ENCODE data around the gene DNAH17.

The DNAH17 gene

DNA sequence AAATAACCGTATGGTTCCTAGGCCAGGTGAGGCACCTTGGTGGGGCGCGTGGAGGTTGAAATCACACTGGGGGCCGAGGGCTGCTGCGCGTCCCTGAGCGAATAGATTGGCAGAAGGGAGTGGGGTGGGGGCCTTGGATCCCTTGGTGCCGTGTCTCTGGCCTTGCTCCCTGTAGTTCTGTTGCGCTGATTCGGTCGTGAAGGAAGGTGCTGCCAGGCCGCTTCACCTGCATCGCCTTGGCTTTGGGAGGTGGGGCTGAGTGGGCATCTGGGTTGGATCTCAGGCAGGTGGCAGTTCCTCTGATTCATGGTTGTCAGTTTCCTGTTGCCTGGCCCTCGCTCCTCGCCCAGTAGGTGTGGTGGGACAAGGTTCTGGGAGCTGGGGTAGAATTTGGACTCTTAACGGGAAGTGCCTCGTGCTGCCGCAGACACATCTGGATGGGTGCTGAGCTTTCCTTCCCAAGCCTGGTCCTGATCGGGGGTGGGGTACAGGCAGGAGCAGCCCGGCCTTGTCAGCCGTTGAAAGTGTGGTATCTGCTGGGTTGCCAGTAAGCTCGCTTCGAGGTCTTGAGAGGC, 168.6 kb downstream of the DNAH17 start:
- DNase-seq: no peak

DNA sequence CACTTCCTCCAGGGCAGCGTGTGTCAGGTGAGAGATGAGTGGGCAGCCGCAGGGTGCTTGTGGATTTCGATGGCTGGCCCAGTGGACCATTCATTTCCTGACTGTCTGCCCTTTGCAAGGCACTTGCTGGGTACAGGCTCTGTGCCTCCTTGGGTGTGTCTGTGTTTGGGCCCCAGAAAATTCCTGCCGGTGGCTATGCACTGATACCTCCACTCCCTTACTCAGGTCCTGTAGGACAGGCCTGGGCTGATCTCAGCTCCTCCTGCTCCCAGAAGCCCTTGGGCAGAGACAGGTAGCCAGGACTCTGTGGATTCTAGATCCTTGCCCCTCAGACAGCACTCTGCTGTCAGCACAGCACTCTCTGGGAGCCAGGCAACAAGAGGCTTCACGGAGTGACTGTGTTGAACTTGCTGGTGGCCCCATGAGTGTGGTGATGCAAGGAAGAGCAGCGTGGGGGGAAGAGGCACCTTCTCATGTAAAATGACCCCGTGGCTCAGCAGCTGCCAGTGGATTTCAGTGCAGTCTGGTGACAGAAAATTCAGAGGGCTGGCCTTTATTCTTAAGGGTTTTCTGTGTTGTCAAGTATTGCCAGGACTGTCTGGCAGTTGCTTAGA, 169.7 kb downstream of the DNAH17 start:
- DNase-seq: no peak

DNA sequence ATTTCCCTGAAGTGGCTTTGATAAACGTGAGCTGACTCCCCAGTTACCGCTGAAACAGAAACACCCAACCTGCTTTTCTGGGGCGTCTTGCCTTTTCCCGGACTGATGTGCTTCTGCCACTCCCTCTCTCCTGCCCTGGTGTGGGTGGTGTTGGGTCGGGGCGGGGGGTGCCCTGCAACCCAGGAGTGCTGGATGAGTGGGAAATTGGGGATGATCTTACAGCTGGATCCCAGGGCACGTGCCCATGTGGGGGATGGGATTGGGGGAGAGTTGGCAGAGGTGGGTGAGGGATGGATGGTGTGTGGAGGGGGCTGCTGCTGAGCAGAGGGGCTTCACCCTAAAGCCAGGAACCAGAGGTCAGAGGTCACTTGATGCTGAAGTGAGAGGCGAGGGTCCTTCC, 170.3 kb downstream of the DNAH17 start:
- DNase-seq: no peak

DNA sequence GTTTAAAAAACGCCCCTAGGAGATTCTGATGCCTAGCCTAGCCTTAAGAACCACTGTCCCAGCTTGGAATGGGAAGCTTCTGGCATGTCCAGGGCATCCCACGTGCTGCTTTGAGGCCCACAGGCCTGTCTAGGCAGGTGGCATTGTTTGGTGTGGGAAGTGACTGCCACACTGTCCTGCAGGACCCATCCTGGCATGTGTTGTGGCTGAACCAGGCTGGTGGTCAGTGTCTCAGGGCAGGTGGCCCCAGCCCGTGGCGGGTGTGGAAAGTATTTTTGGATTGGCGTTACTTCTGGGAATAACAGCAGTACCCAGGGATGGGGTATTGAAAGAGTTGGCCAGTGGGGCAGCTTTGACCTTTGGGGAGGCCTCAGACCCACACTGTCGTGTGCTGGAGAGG, 170.8 kb downstream of the DNAH17 start:
- DNase-seq: no peak

DNA sequence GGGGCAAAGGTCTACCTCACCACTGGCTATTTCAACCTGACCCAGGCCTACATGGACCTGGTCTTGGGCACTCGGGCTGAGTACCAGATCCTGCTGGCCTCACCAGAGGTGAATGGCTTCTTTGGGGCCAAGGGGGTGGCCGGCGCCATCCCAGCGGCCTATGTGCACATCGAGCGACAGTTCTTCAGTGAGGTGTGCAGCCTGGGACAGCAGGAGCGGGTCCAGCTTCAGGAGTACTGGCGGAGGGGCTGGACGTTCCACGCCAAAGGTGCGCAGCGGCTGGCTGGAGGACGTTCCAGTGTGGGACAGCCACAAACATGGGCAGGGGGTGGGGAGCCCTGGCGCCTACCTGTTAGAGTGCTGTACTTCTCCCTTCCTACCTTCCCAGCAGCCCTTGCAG, 173.4 kb downstream of the DNAH17 start:
- DNase-seq: no peak

DNA sequence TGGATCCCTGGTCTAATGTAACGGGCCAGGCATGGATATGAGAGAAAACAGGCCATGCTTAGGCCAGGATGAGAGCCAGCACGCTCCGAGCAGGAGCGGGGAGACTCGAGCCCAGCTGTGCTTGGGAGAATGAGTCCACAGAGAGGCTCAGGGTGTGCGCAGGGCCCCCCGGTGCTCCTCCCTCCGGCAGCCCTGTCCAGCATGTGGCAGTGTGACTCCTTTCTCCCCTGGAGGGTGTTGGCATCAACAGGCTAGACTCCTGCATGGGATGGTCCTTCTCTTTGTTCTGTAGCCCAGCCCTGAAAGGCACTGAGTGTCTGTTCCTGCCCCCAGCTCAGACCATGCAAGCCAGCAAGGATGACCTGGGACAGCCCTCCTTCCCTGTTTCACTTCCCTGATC, 175.3 kb downstream of the DNAH17 start:
- no peak for DNase-seq

DNA sequence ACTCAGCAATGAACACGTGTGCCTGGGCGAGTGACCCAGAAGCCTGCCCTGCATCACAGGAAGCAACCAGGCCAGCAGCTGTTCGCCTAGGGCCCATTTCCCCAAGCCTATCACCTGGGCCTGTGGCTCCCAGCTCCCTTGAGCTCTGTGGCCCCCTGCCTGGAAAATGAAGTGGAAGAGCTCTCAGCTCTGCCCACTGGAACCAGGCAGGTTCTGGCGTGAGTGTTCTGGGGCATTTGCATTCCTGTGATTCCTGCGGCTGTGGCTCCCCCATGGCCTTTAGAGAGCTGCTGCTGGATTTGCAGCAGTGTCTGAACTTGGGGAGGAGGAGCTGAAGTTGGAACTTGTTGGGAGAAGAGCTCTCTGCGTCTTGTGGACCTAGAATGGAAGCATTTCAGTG, 175.9 kb downstream of the DNAH17 start:
- DNase-seq: no peak

DNA sequence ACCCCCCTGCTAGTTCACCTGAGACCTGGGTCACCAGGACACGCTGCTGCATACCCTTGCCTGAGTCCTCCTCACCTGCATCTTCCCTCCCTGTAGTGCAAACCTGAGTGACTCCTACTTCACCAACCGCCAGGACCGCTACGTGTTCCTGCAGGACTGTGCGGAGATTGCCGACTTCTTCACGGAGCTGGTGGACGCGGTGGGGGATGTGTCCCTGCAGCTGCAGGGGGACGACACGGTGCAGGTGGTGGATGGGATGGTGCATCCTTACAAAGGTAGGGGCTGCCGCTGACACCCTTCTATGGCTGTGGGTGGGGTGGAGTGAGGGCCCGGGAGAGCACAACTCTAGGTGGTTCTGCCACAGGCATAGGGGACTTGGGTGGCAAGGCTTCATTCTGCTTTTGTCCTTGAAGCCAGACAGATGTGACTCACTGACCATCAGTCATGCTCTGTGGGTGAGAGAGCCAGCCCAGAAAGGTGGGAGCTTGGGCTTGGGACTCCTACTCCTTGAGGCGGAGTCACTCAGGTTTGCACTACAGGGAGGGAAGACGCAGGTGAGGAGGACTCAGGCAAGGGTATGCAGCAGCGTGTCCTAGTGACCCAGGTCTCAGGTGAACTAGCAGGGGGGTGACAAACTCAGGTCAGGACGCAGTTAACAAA, 176.5 kb downstream of the DNAH17 start:
- DNase-seq: no peak

DNA sequence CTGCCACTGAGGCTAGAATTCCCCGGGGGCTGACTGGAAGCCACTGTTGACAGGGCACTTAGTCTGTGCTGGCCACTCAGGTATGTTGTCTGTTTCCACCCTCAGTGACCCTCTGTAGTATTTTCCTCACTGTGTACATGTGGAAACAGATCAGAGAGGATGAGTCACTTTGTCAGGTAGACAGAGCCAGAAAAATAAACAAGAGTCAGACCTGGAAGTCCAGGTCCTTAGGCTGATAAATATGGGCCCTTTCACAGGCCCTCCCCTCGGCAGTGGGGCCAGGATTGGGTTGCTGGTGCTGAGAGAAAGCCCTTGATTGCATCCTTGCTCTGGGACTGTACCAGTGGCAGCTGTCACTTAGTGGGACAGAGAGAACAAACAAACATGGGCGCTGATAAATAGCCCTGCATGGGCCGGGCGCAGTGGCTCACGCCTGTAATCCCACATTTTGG, 177.5 kb downstream of the DNAH17 start:
- DNase-seq: no peak

DNA sequence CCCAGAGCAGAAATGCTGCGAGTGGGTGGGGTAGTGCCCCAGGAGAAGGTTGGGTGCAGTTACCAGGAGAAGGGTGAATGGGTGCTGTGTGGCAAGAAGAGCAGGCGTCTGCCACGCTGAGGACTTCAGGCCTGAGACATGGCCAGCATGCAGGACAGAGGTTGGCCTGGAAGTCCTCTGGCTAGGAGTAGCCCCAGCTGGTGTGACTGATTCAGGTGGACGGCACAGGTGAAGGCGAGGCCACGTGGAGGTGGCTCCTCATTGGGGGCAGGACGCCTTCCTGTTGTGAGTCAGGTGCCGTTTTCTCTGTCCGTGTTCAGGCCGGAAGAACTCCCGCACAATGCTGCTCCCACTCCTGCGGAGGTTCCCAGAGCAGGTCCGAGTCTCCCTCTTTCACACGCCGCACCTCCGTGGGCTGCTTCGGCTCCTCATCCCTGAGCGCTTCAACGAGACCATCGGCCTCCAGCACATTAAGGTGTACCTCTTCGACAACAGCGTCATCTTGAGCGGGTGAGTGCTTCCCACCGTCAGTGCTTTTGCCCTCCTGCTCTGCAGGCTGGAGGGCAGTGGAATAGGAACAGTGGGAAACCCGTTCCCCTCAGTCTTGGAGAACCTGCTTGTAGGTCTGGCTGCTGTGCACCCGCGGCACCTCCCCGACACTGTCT, 178.0 kb downstream of the DNAH17 start:
- DNase-seq: no peak

DNA sequence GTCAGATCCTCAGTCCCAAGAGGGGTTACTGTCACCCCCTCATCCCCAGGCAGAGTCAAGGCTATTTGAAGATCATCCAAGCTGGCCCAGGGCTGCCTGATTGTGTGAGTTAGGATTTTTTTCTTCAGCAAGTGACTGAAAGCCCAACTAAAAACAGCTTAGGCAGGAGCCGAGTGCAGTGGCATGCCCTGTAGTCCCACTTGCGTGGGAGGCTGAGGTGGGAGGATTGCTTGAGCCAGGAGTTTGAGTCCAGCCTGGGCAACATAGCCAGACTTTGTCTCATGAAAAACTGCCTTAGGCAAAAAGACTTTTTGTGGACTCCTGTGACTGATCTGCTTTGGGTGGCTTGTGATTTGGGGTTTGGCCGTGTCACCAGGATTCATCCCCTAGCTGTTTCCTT, 178.8 kb downstream of the DNAH17 start:
- no peak for DNase-seq

DNA sequence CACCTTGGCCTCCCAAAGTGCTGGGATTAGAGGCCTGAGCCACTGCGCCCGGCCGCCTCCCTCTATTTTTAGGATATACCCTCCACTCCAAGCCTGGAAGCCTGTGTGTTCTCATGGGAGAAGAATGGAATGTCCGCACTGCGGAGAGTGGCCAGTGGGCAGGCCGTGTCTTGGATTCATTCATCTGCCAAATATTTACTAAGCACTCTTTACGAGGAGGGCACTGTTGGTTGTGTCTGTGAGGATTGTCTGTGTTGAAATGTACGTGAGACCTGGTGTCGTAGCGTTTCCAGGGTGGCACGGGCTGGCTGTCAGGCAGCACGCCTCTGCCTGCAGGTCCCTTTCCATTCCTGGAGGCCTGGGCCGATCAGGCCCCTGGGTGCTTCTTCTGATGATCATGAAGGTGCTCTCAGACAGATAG, 179.5 kb downstream of the DNAH17 start:
- no peak for DNase-seq

DNA sequence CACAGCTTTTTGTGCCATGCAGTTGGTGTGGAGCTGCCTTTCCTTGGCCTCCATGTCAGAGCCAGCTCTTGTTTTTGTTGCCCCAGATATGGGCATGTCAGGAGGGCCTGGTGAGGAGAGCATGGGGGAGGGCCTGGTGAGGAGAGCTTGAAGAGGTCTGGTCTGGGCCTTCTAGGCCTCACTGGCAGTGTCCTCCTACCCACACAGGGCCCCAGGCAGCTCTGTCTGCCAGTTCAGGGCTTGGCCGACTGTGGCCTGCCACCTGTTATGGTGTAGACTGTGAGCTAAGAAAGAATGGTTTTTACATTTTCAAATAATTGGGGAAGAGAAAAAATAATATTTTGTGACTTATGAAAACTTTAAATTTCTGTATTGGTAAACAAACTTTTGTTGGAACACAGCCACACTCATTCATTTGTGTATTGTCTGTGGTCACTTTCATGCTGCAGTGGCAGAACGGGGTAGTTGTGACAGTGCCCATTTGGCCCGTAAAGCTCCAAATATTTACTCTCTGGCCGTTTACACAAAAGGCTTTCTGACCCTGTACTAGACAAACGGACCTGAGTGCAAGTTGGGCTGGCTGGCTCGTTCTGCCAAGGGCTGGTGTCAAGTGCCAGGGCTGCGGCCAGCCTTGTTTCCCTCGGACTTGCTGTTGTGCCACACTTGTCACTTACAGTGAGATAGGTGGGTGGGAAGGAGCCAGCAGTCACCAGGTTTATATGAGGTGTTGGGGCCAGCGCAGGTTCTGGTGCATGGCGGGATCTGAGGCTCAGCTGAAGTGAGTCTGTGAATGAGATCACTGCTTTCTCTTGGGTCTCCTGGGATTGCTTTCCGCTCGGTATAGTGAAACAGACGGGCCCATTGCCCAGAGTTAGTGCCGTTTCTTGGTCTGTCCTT, 180.5 kb downstream of the DNAH17 start:
- no peak for DNase-seq

DNA sequence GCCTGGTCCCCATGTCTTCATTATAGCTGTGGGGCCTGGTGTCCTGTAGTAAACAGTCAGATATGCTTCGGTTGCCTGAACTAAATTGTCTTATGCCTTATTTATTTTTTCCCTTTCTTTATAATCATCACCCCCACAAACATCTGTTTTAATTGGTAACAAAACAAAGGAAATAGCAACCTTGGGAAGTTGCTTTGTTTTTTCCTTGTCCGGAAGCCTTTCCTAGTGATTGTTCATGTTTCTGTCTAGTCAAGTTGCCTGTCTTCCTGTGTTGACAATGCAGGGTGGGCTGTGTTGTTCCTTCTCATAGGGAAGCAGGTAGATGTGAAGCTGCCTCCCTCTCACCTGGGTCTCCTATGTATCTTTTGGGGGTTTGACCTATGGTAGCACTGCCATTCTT, 182.0 kb downstream of the DNAH17 start:
- no peak for DNase-seq

DNA sequence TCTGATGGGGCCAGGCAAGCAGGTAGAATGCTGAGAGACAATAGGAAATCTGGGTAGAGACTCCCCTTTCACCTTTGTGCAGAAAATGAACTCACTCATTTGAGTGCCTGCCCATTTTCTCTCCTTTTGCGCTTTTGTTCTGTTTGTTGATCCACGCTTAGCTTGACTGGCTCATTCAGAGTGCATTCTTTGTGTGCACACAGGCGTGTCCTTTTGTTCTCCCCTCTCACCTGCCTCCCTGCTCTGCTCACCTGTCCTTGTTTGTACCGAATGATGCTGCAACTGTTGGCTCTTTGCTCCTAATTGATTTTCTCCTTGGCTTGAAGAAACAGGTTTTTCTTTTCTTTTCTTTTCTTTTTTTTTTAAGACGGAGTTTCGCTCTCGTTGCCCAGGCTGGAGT, 183.0 kb downstream of the DNAH17 start:
- DNase-seq: no peak

DNA sequence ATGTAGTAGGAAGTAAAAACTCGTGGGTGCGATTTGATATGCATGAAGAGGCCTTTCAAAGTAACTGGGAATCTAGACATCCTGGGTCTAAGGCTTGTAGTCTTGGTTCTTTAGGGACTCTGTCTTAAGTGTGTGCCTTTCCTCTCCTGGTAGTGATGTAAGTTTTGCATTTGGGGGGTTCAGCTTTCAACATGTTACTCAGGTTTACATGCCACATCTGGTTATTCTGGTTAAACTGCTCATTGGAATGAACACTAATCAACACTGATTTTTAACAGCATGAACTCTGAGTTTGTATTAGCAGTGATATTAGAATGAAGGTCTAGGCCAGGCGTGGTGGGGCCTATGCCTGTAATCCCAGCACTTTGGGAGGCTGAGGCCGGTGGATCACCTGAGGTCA, 183.6 kb downstream of the DNAH17 start:
- no peak for DNase-seq

DNA sequence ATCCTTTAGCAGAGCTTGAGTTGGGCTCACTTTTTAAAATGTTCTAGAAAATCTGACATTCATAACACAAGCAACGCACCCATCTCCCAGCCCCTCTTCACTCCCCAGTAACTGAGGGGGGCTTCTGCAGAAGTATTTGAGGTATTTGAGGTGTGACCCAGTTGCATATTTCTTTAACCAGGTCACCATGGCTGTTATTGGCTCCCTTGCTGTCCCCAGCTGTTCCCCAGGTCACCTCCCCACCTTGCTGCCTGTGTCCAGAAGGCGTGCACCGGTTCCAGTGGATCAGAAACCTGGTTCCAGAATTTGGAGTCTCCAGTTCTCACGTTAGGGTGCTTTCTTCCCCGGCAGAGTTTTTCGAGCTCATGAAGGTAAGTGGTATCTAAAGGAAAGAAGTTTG, 184.9 kb downstream of the DNAH17 start:
- no peak for DNase-seq

DNA sequence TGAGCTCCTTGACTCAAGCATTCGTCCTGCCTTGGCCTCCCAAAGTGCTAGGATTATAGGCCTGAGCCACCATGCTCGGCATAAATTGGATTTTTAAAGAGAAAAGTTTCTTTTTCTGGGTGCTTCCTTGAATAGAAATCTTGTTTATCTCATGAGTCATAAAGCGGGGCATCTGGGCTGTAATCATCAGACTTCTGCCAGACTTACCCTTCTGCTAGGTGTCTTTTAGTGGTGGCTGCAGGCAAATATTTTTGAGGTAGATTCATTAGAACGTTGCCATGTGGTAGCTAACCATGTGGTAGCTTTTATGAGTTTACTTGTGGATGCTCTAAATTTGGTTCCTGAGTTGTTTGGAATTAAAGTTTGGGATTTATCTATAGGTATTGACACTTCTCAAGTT, 185.4 kb downstream of the DNAH17 start:
- DNase-seq: no peak

DNA sequence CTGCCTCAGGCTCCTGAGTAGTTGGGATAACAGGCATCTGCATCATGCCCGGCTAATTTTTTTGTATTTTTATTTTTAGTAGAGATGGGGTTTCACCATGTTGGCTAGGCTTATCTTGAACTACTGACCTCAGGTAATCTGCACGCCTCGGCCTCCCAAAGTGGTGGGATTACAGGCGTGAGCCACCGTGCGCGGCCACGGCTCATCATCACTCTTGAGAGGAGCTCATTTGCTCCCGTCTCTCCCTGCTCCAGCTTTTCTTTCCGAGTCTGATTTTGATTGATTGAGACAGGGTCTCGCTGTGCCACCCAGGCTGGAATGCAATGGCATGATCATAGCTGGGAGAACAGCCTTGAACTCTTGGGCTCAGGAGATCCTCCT, 186.2 kb downstream of the DNAH17 start:
- DNase-seq: no peak

DNA sequence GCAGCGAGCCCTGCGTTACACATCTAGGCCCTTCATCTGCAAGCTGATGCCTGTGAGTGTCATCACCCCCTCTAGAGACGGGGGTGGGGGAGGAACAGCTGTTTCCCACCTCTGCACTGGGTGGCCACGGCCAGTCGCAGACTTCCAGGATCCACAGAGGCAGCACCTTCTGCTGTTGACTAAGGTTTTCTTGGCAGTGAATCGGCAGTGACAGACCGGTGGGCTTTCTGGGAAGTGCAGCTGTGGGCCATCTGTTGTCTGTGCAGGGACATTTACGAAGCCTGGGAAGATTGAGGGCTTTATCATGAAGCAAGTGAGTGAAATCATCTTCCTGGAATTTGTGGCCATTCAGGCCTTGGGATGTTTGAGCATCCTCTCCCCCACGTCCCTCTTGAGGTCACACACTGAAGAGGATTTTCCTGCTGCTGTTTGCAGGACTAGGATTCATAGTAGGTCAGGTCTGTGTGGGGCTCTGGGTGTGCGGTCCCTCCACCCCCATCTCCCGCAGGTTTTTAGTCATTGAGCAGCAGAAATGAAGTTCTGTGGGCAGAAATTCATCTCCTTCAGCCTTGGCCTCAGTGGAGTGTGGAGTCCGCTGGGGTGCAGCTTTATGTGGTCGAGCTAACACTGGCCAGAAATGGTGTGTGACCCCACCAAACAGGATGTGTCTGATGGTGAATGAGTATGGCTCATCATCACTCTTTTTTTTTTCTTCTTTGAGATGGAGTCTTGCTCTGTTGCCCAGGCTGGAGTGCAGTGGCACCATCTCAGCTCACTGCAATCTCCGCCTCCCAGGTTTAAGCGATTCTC, 186.8 kb downstream of the DNAH17 start:
- no peak for DNase-seq

DNA sequence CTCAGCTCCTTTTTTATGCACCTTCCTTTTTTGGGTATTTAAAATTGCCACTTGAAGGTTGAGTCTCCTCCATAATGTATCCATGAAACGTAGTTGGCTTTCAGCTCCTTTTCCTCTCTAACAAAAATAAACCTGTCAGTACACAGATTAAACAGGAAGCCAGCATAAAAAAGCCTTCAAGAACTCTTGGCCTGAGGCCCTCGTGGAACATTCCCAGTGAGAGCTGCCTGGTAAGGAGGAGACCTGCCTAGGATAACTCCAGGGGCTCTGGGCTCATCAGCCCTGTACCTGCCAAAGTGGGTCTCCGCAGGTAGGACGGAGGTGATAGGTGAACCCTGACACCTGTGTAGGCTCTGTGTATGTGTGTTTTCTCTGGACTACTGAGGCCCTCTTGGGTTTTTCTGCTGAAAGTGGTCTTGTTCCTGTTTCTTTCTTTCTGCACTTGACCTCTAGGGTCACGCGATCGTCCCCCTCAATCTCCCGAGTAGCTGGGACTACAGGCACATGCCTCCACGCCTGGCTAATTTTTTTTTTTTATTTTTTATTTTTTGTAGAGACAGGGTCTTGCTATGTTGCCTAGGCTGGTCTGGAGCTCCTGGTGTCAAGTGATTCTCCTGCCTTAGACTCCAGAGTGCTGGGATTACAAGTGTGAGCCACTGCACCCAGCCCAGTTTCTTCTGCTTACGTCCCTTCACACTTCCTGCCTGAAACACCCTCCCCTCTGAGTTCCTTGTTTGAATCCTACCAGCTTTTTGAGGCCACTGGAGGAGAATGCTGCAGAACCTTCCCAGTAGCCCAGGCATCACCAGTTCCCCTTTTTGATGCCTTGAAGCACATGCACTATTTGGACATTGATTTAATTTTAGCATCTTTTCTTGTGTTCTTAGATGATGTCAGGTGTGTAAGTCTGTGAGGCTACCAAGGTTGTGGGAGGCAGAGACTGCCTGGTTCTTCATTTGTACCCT, 188.9 kb downstream of the DNAH17 start:
- DNase-seq: no peak
